H1 (cell line): Measurements from ENCODE around the gene ITPR1.

Experiments
- EP300 ChIP-seq, 2 experiments: IDR thresholded peaks; 1 replicate in 1 of 2; 2 replicates in 1 of 2; pipeline ENCODE4 v1.6.1; 2011 to 2012; ENCODE audit warnings: low read depth in 2 of 2, low read length in 2 of 2, mild to moderate bottlenecking in 2 of 2, borderline replicate concordance in 1 of 2, inconsistent platforms in 1 of 2, moderate library complexity in 1 of 2
- JUND ChIP-seq: IDR thresholded peaks from 2 replicates; pipeline ENCODE4 v1.6.1; 2011; ENCODE audit warnings: mild to moderate bottlenecking, improper control_type of control experiment, low read length
- SUZ12 ChIP-seq: fragments of 200-600 bp; sonication (generic); IDR thresholded peaks from 2 replicates; pipeline ENCODE4 v1.6.1; 2012; ENCODE audit warnings: mild to moderate bottlenecking, inconsistent platforms, low read length, moderate library complexity, mixed read lengths
- TF ChIP-seq, protein P1 (sequence below), 3 experiments: IDR thresholded peaks; 1 replicate in 2 of 3; 2 replicates in 1 of 3; pipeline versions ENCODE4 v1.5.1 to v1.6.1; 2011; ENCODE audit warnings: low read length in 3 of 3, mild to moderate bottlenecking in 3 of 3, inconsistent platforms in 2 of 3, low read depth in 1 of 3, moderate library complexity in 1 of 3; ENCODE audit not compliant: insufficient read depth in 1 of 3; ENCODE audit errors: control extremely low read depth in 1 of 3

DNA sequence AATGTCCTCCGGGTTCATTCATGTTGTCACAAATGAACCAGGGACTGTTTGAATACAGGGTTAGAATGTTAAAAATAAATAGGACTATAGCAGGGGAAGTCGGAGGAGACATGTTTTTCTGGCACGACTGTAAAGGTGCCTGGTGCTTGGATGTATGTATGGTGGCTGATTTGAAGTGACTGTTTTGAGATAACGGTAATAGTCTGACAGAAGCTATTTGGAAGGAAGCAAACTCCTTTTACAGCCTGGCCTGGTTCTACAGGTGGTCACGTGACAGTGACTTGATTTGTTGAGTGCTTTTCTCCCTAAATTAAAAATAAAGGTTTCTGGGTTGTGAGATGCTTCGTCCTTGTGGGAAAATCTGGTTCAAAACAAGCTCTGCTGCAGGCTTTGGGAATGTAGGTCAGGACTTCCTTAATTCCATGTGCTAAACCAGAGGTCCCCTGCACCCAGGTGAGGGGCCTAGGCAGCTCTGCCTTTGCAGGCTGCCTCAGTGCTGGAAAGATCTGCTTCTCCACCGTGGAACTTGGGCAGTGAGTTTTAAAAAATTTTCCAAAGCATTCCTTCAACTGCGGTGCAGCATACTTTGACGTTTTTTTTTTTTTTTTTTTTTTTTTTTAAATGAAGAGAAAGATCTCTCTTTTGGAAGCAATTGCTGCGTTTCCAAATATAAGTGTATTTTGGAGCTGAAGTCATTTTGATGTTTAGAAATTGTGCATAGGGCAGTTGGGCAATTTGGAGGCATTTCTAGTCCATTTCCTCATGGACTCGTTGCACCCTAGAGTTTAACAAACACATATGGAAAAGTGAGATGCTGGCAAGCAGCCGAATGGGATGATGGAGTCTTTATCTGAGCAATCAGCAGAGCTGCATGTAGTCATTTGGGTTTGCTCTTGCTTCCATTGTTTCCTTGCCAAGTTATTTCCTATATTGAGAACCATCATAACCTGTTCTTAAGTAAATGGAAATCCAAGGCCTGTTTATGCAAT, 30.9 kb downstream of the ITPR1 start:
- TF ChIP-seq, protein P1, sequence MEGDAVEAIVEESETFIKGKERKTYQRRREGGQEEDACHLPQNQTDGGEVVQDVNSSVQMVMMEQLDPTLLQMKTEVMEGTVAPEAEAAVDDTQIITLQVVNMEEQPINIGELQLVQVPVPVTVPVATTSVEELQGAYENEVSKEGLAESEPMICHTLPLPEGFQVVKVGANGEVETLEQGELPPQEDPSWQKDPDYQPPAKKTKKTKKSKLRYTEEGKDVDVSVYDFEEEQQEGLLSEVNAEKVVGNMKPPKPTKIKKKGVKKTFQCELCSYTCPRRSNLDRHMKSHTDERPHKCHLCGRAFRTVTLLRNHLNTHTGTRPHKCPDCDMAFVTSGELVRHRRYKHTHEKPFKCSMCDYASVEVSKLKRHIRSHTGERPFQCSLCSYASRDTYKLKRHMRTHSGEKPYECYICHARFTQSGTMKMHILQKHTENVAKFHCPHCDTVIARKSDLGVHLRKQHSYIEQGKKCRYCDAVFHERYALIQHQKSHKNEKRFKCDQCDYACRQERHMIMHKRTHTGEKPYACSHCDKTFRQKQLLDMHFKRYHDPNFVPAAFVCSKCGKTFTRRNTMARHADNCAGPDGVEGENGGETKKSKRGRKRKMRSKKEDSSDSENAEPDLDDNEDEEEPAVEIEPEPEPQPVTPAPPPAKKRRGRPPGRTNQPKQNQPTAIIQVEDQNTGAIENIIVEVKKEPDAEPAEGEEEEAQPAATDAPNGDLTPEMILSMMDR (IDR thresholded peaks at IDR 0.05; ENCODE audit: control extremely low read depth in 1 of 3, insufficient read depth in 1 of 3, low read depth in 1 of 3, low read length in 3 of 3) = no peak
- TF ChIP-seq SUZ12 (no peak), EP300 (IDR thresholded peaks at IDR 0.05; ENCODE audit: borderline replicate concordance in 1 of 2, low read depth in 2 of 2, low read length in 2 of 2) (no peak), JUND (no peak)
